B cell (primary cell): Measurements from ENCODE around the gene PRM2. TPM values are rescaled to one million over a fixed set of nuclear protein-coding genes. Genes with fewer than 3 reads are reported as not detected.

ENCODE experiments used
- ATAC-seq: fragments of 200-7000 bp; cut with Tn5 transposase; one replicate; pipeline ENCODE4 v1.10.0; 2021; ENCODE audit warnings: low read depth, mild to moderate bottlenecking, moderate number of reproducible peaks, moderate library complexity
- CTCF ChIA-PET: fragments of 350-600 bp; sonication (Branson Sonifier 250); formaldehyde crosslinking; loops from one replicate; lab custom pipeline; 2021; ENCODE audit warnings: antibody characterized with exemption, inconsistent platforms; lab: Charles Lee
- POLR2A ChIA-PET: fragments of 350-600 bp; sonication (Branson Sonifier 250); formaldehyde crosslinking; loops from one replicate; lab custom pipeline; 2021; ENCODE audit warnings: antibody characterized with exemption; lab: Charles Lee
- DNase-seq: peaks from one replicate; pipeline ENCODE4 v3.0.0; 2013
- H2AFZ ChIP-seq: 2 replicates; pipeline ENCODE4 v1.6.1; 2012; ENCODE audit warnings: mild to moderate bottlenecking, low read depth, low read length; ENCODE audit not compliant: insufficient read depth, poor library complexity, severe bottlenecking
- H3K27ac ChIP-seq, 2 donors: 1 replicate in 1 of 2; 2 replicates in 1 of 2; pipeline ENCODE4 v1.5.1; 2012 to 2013; ENCODE audit warnings: low read length in 2 of 2, mild to moderate bottlenecking in 2 of 2, moderate library complexity in 1 of 2
- H3K27me3 ChIP-seq, 4 experiments: fragments of 200-600 bp in 1 of 4; sonication (generic) in 1 of 4; replicated peaks in 1 of 4; 1 replicate in 2 of 4; 2 replicates in 2 of 4; pipeline versions ENCODE4 v1.6.1 to v1.7.0; 2013 to 2016; ENCODE audit warnings: low read length in 3 of 4, mild to moderate bottlenecking in 2 of 4, mixed read lengths in 1 of 4, moderate library complexity in 1 of 4; ENCODE audit not compliant: insufficient read depth in 4 of 4, control insufficient read depth in 3 of 4; ENCODE audit errors: control extremely low read depth in 1 of 4
- H3K36me3 ChIP-seq, 2 experiments: replicated peaks in 1 of 2; 1 replicate in 1 of 2; 2 replicates in 1 of 2; pipeline versions ENCODE4 v1.6.1 to v1.7.1; 2013; ENCODE audit warnings: low read length in 1 of 2; ENCODE audit not compliant: insufficient read depth in 2 of 2, control insufficient read depth in 1 of 2; ENCODE audit errors: control extremely low read depth in 1 of 2, extremely low read depth in 1 of 2
- H3K4me1 ChIP-seq, 2 donors: fragments of 200-600 bp in 1 of 2; sonication (generic) in 1 of 2; 1 replicate in 1 of 2; 2 replicates in 1 of 2; pipeline versions ENCODE4 v1.5.1 to v1.6.1; 2013 to 2017; ENCODE audit warnings: low read length in 2 of 2; ENCODE audit not compliant: control insufficient read depth in 2 of 2, insufficient read depth in 2 of 2
- H3K4me2 ChIP-seq: replicated peaks from 2 replicates; pipeline ENCODE3; 2012; ENCODE audit warnings: mild to moderate bottlenecking, low read depth, low read length; ENCODE audit not compliant: poor library complexity, severe bottlenecking
- H3K4me3 ChIP-seq, 5 experiments: fragments of 200-600 bp in 1 of 5; sonication (generic) in 1 of 5; 1 replicate in 3 of 5; 2 replicates in 2 of 5; pipeline versions ENCODE4 v1.5.1 to v1.7.0; 2011 to 2016; ENCODE audit warnings: low read length in 4 of 5, mild to moderate bottlenecking in 4 of 5, low read depth in 2 of 5, control low read depth in 1 of 5, moderate library complexity in 1 of 5; ENCODE audit not compliant: insufficient read depth in 1 of 5; ENCODE audit errors: control extremely low read depth in 1 of 5, extremely low read depth in 1 of 5
- H3K79me2 ChIP-seq: fragments of 200-600 bp; sonication (generic); one replicate; pipeline ENCODE4 v1.6.0; 2016; ENCODE audit warnings: low read length; ENCODE audit not compliant: control insufficient read depth, insufficient read depth
- H3K9ac ChIP-seq: fragments of 200-600 bp; sonication (generic); 2 replicates; pipeline ENCODE4 v1.6.1; 2017; ENCODE audit warnings: mild to moderate bottlenecking, low read length, moderate library complexity
- H3K9me3 ChIP-seq, 3 donors: one replicate each; pipeline versions ENCODE4 v1.6.1 to v1.7.1; 2013; ENCODE audit warnings: low read length in 2 of 3; ENCODE audit not compliant: control insufficient read depth in 2 of 3, insufficient read depth in 1 of 3; ENCODE audit errors: control extremely low read depth in 1 of 3
- H4K20me1 ChIP-seq: 2 replicates; pipeline ENCODE4 v1.6.0; 2012; ENCODE audit warnings: mild to moderate bottlenecking, low read length; ENCODE audit not compliant: insufficient read depth, control insufficient read depth, poor library complexity, severe bottlenecking
- H3K27ac Mint-ChIP-seq: one replicate; pipeline ENCODE4 v1.8.0; 2021; ENCODE audit warnings: mixed read lengths
- H3K27me3 Mint-ChIP-seq: one replicate; pipeline ENCODE4 v1.8.0; 2021; ENCODE audit warnings: mixed read lengths
- H3K4me1 Mint-ChIP-seq: one replicate; pipeline ENCODE4 v1.8.0; 2021; ENCODE audit warnings: mixed read lengths
- H3K4me3 Mint-ChIP-seq: one replicate; pipeline ENCODE4 v1.8.0; 2021; ENCODE audit warnings: mixed read lengths
- H3K9me3 Mint-ChIP-seq: one replicate; pipeline ENCODE4 v1.8.0; 2022; ENCODE audit warnings: mixed read lengths; ENCODE audit not compliant: insufficient read depth
- CTCF ChIP-seq: fragments of 200-600 bp; IDR thresholded peaks from one replicate; pipeline ENCODE4 v1.8.0; 2022; ENCODE audit warnings: antibody characterized with exemption, mild to moderate bottlenecking
- EZH2 ChIP-seq: IDR thresholded peaks from 2 replicates; pipeline ENCODE4 v1.6.1; 2012; ENCODE audit warnings: borderline replicate concordance, low read depth, mild to moderate bottlenecking, moderate library complexity, low read length; ENCODE audit not compliant: insufficient read depth, poor library complexity, severe bottlenecking
- WGBS: methylation state at CpG from one replicate; pipeline ENCODE4 v1.1.5; 2013; ENCODE audit warnings: missing lambda C conversion rate; ENCODE audit not compliant: insufficient coverage; 5-methylcytosine and 5-hydroxymethylcytosine counted together
- intact Hi-C: fragments of 100-400 bp; cut with micrococcal nuclease; formaldehyde crosslinking; loops from one replicate; pipeline ENCODE4 v1.10.0; 2022
- polyA plus RNA-seq: library from polyadenylated mRNA; depleted of rRNA; stranded (reverse); fragments of >200 nt; gene quantifications from 2 replicates; pipeline ENCODE4 v1.2.3, GENCODE V29; 2012
- total RNA-seq, 2 donors: library from RNA; stranded (reverse); fragments of 120-200 nt in 1 of 2; gene quantifications; 1 replicate in 1 of 2; 2 replicates in 1 of 2; pipeline versions ENCODE4 v1.2.3 to v1.2.4, GENCODE V29; 2013 to 2022

PRM2 gene
- total and polyA plus RNA-seq, 2 donors (not counting 1 experiment from before 2014, with no cell fraction given) = not detected

DNA sequence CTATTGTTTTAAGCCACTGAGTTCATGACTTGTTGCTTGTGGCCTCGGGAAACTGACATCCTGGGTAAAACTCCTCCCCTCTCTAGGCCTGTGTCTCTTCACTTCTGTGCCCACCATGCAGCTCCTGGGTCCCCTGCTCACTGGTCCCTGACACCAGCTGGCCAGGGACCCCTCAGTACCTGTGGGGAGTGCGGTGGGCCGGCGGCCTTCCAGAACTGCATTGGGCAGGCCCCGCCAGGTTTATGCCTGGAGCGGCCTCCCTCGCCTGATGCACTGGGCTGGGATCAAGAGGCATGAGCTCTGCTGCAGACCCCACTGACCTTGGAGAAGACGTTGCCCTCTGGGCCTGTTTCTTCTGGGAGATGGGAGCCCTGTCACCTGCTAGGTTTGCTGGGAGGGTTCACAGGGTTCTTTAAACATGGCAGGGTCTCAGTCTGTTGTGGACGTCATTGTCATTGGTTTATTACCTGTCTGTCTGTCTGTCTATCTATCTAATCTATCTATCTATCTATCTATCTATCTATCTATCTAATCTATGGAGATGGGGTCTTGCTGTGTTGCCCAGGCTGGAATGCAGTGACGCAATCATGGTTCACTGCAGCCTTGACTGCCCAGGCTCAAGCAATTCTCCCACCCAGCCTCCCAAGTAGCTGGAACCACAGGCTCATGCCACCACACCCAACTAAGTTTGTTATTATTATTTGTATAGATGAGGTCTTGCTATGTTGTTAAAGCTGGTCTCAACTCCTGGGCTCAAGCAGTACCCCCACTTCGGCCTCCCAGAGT is 47.5 kb upstream of the PRM2 start:
- ChIA-PET POLR2A (interaction anchor here (7.6 kb wide), 1 partner anchor 13 kb away, joined by 94 read pairs; no protein-coding TSS in a partner anchor), CTCF (interaction anchor here (2.4 kb wide), 1 partner anchor 13 kb away, joined by 8 read pairs; no protein-coding TSS in a partner anchor)
- TF ChIP-seq CTCF = no peak
- no peak for TF ChIP-seq EZH2
- intact Hi-C loops = no loop called here
- no peaks in the 10 kb centered on the region for H3K27me3 ChIP-seq
- Mint-ChIP-seq H3K9me3 (no peaks in the 10 kb centered on the region), H3K4me1 (peaks cover 46% of the 10 kb centered on the region), H3K27ac (no peak overlapping the region), H3K27me3 (no peaks in the 10 kb centered on the region), H3K4me3 (no peak overlapping the region)
- 94% methylated on average over 8 of the region's 11 CpGs for WGBS
- no peaks in the 10 kb centered on the region for H4K20me1 ChIP-seq
- H3K9ac ChIP-seq = no peak overlapping the region
- H3K4me1 ChIP-seq = peaks cover 41 to 54% of the 10 kb centered on the region in 2 donors
- no peaks in the 10 kb centered on the region for H3K36me3 ChIP-seq
- no peak for ATAC-seq
- H3K4me3 ChIP-seq = no peak overlapping the region
- H3K27ac ChIP-seq = no peak overlapping the region
- no peak overlapping the region for H2AFZ ChIP-seq
- H3K79me2 ChIP-seq = peaks cover 4% of the 10 kb centered on the region
- H3K9me3 ChIP-seq = peaks cover 0 to 17% (median 3%) of the 10 kb centered on the region in 3 donors
- H3K4me2 ChIP-seq = no peak overlapping the region
- no peak for DNase-seq

GRCh38 chr16:11322823-11323222 is 46.5 kb upstream of the PRM2 start:
- 100% methylated on average over 2 of the region's 3 CpGs for WGBS
- DNase-seq (no peak), ATAC-seq (no peak)
- no peaks in the 10 kb centered on the region for H3K9me3 Mint-ChIP-seq
- Histone ChIP-seq H3K36me3 (no peaks in the 10 kb centered on the region), H3K4me3 (no peak overlapping the region), H2AFZ (no peak overlapping the region), H4K20me1 (no peaks in the 10 kb centered on the region), H3K27me3 (no peaks in the 10 kb centered on the region), H3K4me2 (no peak overlapping the region), H3K27ac (no peak overlapping the region), H3K9ac (no peak overlapping the region), H3K4me1 (peaks cover 31 to 45% of the 10 kb centered on the region in 2 donors), H3K79me2 (peaks cover 4% of the 10 kb centered on the region), H3K9me3 (peaks cover 0 to 17% (median 3%) of the 10 kb centered on the region in 3 donors)
- peaks cover 39% of the 10 kb centered on the region for H3K4me1 Mint-ChIP-seq
- no peak for TF ChIP-seq CTCF
- TF ChIP-seq EZH2 = no peak
- H3K4me3 Mint-ChIP-seq = no peak overlapping the region
- CTCF ChIA-PET = interaction anchor here (2.4 kb wide), 1 partner anchor 12 kb away, joined by 8 read pairs; no protein-coding TSS in a partner anchor
- H3K27ac Mint-ChIP-seq = peak overlapping the region; percentile 38
- intact Hi-C loops = no loop called here
- POLR2A ChIA-PET = interaction anchor here (0.7 kb wide), 1 partner anchor 11 kb away, joined by 4 read pairs; no protein-coding TSS in a partner anchor
- H3K27me3 Mint-ChIP-seq = no peaks in the 10 kb centered on the region
